ENCODE measurements around the gene ARHGDIA. TPM values are rescaled to one million over a fixed set of nuclear protein-coding genes. Genes with fewer than 3 reads are reported as not detected.
"Not testable (repeated sequence)": the region's sequence is repeated elsewhere in the genome, so short reads cannot be mapped to it uniquely, and the experiment has no call there.

The ARHGDIA gene
- total RNA-seq, 4 donors from 2014 or later: 189 to 480 (median 323) TPM

- peaks cover 0 to 40% (median 26%) of the 10 kb centered on the region in 4 donors for H3K36me3 ChIP-seq
- WGBS, 2 donors (ENCODE audit: low coverage in 1 of 2): 87 to 88% methylated on average over 2 to 11 of the region's 11 CpGs
- no peak overlapping the region for H3K27ac ChIP-seq
- TF ChIP-seq POLR2AphosphoS5 (IDR thresholded peaks at IDR 0.05) (no peak), EP300 (IDR thresholded peaks at IDR 0.05; ENCODE audit: low read depth) (no peak), POLR2A (IDR thresholded peaks at IDR 0.05) (no peak), CTCF (IDR thresholded peaks at IDR 0.05) (no peak)
- no peaks in the 10 kb centered on the region for H3K4me1 ChIP-seq
- H3K9me3 ChIP-seq: no peaks in the 10 kb centered on the region
- in situ Hi-C loops (cut with MboI; ENCODE audit: low pct_ligation_motif_present in 1 of 4, low pct_unique_long_range_greater_than_20kb in 1 of 4, low sequenced_read_pairs in 3 of 4): no loop called here
- H3K27me3 ChIP-seq: no peaks in the 10 kb centered on the region
- intact Hi-C loops (cut with DNase I; ENCODE audit: low total_unique reads): no loop called here
- DNase-seq: no peak
- no peak overlapping the region for H3K4me3 ChIP-seq
Measured at GRCh38 chr17:81842378-81842724, 28.8 kb downstream of the ARHGDIA start.

DNA sequence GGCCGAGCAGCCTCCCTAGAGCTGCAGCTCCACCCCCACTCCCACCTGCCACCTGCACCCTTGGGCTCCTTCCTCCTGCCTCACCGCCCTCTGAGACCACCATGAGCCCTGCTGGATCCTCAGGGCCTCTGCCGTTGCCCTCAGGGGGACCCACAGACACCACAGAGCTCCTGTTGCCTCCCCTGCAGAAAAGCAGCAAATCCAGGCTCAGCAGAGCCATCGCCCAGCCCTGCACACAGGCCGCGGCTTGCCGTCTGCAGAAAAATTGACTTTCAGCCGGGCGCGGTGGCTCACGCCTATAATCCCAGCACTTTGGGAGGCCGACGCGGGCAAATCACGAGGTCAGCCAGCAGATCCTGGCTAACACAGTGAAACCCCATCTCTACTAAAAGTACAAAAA, 29.3 kb downstream of the ARHGDIA start:
- in situ Hi-C loops (cut with MboI; ENCODE audit: low pct_ligation_motif_present in 1 of 4, low pct_unique_long_range_greater_than_20kb in 1 of 4, low sequenced_read_pairs in 3 of 4): no loop called here
- no peak for TF ChIP-seq POLR2A (IDR thresholded peaks at IDR 0.05)
- no peak for TF ChIP-seq CTCF (IDR thresholded peaks at IDR 0.05)
- no peak for TF ChIP-seq POLR2AphosphoS5 (IDR thresholded peaks at IDR 0.05)
- no peak for TF ChIP-seq EP300 (IDR thresholded peaks at IDR 0.05; ENCODE audit: low read depth)
- 77% methylated on average over 15 of the region's 15 CpGs; no CpG with 5 or more reads in 1 of the 2 donors for WGBS, 2 donors (ENCODE audit: low coverage in 1 of 2)
- H3K9me3 ChIP-seq: no peaks in the 10 kb centered on the region
- peaks cover 0 to 36% (median 24%) of the 10 kb centered on the region in 4 donors for H3K36me3 ChIP-seq
- no peak for DNase-seq
- no peaks in the 10 kb centered on the region for H3K4me1 ChIP-seq
- intact Hi-C loops (cut with DNase I; ENCODE audit: low total_unique reads): no loop called here
- no peak overlapping the region for H3K27ac ChIP-seq
- H3K4me3 ChIP-seq: no peak overlapping the region
- H3K27me3 ChIP-seq: no peaks in the 10 kb centered on the region

- no peaks in the 10 kb centered on the region for H3K27me3 ChIP-seq
- intact Hi-C loops (cut with DNase I; ENCODE audit: low total_unique reads) (no loop called here), in situ Hi-C loops (cut with MboI; ENCODE audit: low pct_ligation_motif_present in 1 of 4, low pct_unique_long_range_greater_than_20kb in 1 of 4, low sequenced_read_pairs in 3 of 4) (no loop called here)
- 86% methylated on average over 40 of the region's 40 CpGs; no CpG with 5 or more reads in 1 of the 2 donors for WGBS, 2 donors (ENCODE audit: low coverage in 1 of 2)
- H3K36me3 ChIP-seq: peaks cover 0 to 29% (median 19%) of the 10 kb centered on the region in 4 donors
- TF ChIP-seq CTCF (IDR thresholded peaks at IDR 0.05) (no peak), EP300 (IDR thresholded peaks at IDR 0.05; ENCODE audit: low read depth) (no peak), POLR2AphosphoS5 (IDR thresholded peaks at IDR 0.05) (no peak), POLR2A (IDR thresholded peaks at IDR 0.05) (no peak)
- H3K27ac ChIP-seq: no peak overlapping the region
- DNase-seq: no peak
- H3K9me3 ChIP-seq: no peaks in the 10 kb centered on the region
- no peaks in the 10 kb centered on the region for H3K4me1 ChIP-seq
- no peak overlapping the region for H3K4me3 ChIP-seq
Measured at GRCh38 chr17:81840826-81841778, 30.0 kb downstream of the ARHGDIA start.

GRCh38 chr17:81840059-81840458, 31.1 kb downstream of the ARHGDIA start:
- H3K27me3 ChIP-seq; H3K4me1 ChIP-seq; intact Hi-C loops (cut with DNase I; ENCODE audit: low total_unique reads); H3K4me3 ChIP-seq; in situ Hi-C loops (cut with MboI; ENCODE audit: low pct_ligation_motif_present in 1 of 4, low pct_unique_long_range_greater_than_20kb in 1 of 4, low sequenced_read_pairs in 3 of 4); DNase-seq; H3K27ac ChIP-seq; H3K9me3 ChIP-seq: not testable (repeated sequence)
- H3K36me3 ChIP-seq: peaks cover 0 to 18% (median 10%) of the 10 kb centered on the region in 4 donors
- WGBS, 2 donors (ENCODE audit: low coverage in 1 of 2): 91% methylated on average over 5 of the region's 5 CpGs; no CpG with 5 or more reads in 1 of the 2 donors
